HepG2 (cell line): Measurements from ENCODE around the gene HOXA9. TPM values are rescaled to one million over a fixed set of nuclear protein-coding genes. Genes with fewer than 3 reads are reported as not detected.

Experiments
- ATAD3A ChIP-seq: sonication (generic); formaldehyde crosslinking; IDR thresholded peaks from 2 replicates; pipeline ENCODE4 v1.4.0; 2020; ENCODE audit warnings: missing genetic modification reagents
- CBX1 ChIP-seq: IDR thresholded peaks from one replicate; pipeline ENCODE4 v1.6.1; 2016; ENCODE audit warnings: antibody characterized with exemption, low read depth
- EP300 ChIP-seq, 3 experiments: sonication (generic) in 1 of 3; formaldehyde crosslinking in 1 of 3; IDR thresholded peaks; 2 replicates each; pipeline versions ENCODE4 v1.5.1 to v1.6.1; 2011 to 2020; ENCODE audit warnings: low read depth in 2 of 3, low read length in 2 of 3, borderline replicate concordance in 1 of 3, improper control_type of control experiment in 1 of 3, mild to moderate bottlenecking in 1 of 3, missing genetic modification reagents in 1 of 3, moderate library complexity in 1 of 3
- FOXM1 ChIP-seq: sonication (generic); formaldehyde crosslinking; IDR thresholded peaks from 2 replicates; pipeline ENCODE4 v1.5.0; 2020; ENCODE audit warnings: missing genetic modification reagents
- GLI4 ChIP-seq: sonication (generic); formaldehyde crosslinking; IDR thresholded peaks from 2 replicates; pipeline ENCODE4 v1.5.1; 2020; ENCODE audit warnings: missing genetic modification reagents, mild to moderate bottlenecking, moderate library complexity, borderline replicate concordance
- HOXA3 ChIP-seq: sonication (generic); formaldehyde crosslinking; IDR thresholded peaks from 2 replicates; pipeline ENCODE4 v1.5.0; 2020; ENCODE audit warnings: missing genetic modification reagents
- HOXA5 ChIP-seq: sonication (generic); formaldehyde crosslinking; IDR thresholded peaks from 2 replicates; pipeline ENCODE4 v1.4.0; 2020; ENCODE audit warnings: missing genetic modification reagents
- MEIS2 ChIP-seq: sonication (generic); formaldehyde crosslinking; IDR thresholded peaks from 2 replicates; pipeline ENCODE4 v1.9.0; 2021; ENCODE audit warnings: mild to moderate bottlenecking, missing genetic modification reagents
- NAIF1 ChIP-seq: sonication (generic); formaldehyde crosslinking; IDR thresholded peaks from 2 replicates; pipeline ENCODE4 v1.5.0; 2020; ENCODE audit warnings: mild to moderate bottlenecking, missing genetic modification reagents, borderline replicate concordance
- PITX1 ChIP-seq: sonication (generic); formaldehyde crosslinking; IDR thresholded peaks from 2 replicates; pipeline ENCODE4 v1.5.1; 2020; ENCODE audit warnings: mild to moderate bottlenecking, missing genetic modification reagents
- SNAI1 ChIP-seq: sonication (generic); formaldehyde crosslinking; IDR thresholded peaks from 2 replicates; pipeline ENCODE4 v1.5.0; 2020; ENCODE audit warnings: mild to moderate bottlenecking, missing genetic modification reagents, borderline replicate concordance
- SP5 ChIP-seq: IDR thresholded peaks from 2 replicates; pipeline ENCODE4 v1.6.1; 2016; ENCODE audit warnings: low read depth, borderline replicate concordance
- TCF12 ChIP-seq, 2 experiments: fragments of 450-650 bp in 1 of 2; sonication (generic) in 1 of 2; formaldehyde crosslinking in 1 of 2; IDR thresholded peaks; 2 replicates each; pipeline versions ENCODE4 v1.6.1 to v1.8.0; 2017 to 2022; ENCODE audit warnings: antibody characterized with exemption in 1 of 2, mild to moderate bottlenecking in 1 of 2, missing genetic modification reagents in 1 of 2, moderate library complexity in 1 of 2
- XRCC5 ChIP-seq: fragments of 200-400 bp; formaldehyde crosslinking; optimal IDR thresholded peaks from 2 replicates; pipeline ENCODE3; 2017; ENCODE audit warnings: mild to moderate bottlenecking, low read length
- ZNF296 ChIP-seq: sonication (generic); formaldehyde crosslinking; conservative IDR thresholded peaks from 2 replicates; pipeline ENCODE4 v1.5.0; 2020; ENCODE audit warnings: mild to moderate bottlenecking, missing genetic modification reagents
- ZNF3 ChIP-seq: IDR thresholded peaks from 2 replicates; pipeline ENCODE4 v1.7.0; 2017; ENCODE audit warnings: inconsistent platforms
- ZNF660 ChIP-seq: sonication (generic); formaldehyde crosslinking; IDR thresholded peaks from 2 replicates; pipeline ENCODE4 v1.5.1; 2020; ENCODE audit warnings: mild to moderate bottlenecking, low read depth, missing genetic modification reagents, borderline replicate concordance
- ZNF670 ChIP-seq: sonication (generic); formaldehyde crosslinking; IDR thresholded peaks from 2 replicates; pipeline ENCODE4 v1.8.0; 2022; ENCODE audit warnings: mild to moderate bottlenecking, missing genetic modification reagents, borderline replicate concordance
- ZNF724P ChIP-seq: sonication (generic); formaldehyde crosslinking; IDR thresholded peaks from 2 replicates; pipeline ENCODE4 v1.8.0; 2022; ENCODE audit warnings: missing genetic modification reagents, borderline replicate concordance
- ZNF766 ChIP-seq: sonication (generic); formaldehyde crosslinking; IDR thresholded peaks from 2 replicates; pipeline ENCODE4 v1.5.0; 2020; ENCODE audit warnings: missing genetic modification reagents, borderline replicate concordance
- polyA plus RNA-seq, 8 experiments: library from polyadenylated mRNA; depleted of rRNA in 3 of 8; stranded (reverse) in 7 of 8; unstranded in 1 of 8; fragments of >200 nt; fragmentation: Illumina TruSeq in 4 of 8; extraction: Trizol in 4 of 8; gene quantifications; 2 replicates each; pipeline versions ENCODE4 v1.2.1 to v1.2.3, GENCODE V29; 2011 to 2016; ENCODE audit warnings: low read depth in 4 of 8, missing spikeins in 1 of 8, mixed read lengths in 1 of 8; ENCODE audit not compliant: insufficient read depth in 1 of 8
- total RNA-seq, 5 experiments: library from RNA; depleted of rRNA; stranded (reverse); fragments of >200 nt; fragmentation: Illumina TruSeq; extraction: Trizol; gene quantifications; 2 replicates each; pipeline ENCODE4 v1.2.3, GENCODE V29; 2016; ENCODE audit warnings: low read depth in 1 of 5
- TF ChIP-seq, protein P1 (sequence below): IDR thresholded peaks from 2 replicates; pipeline ENCODE4 v1.6.1; 2016; ENCODE audit warnings: low read depth, missing genetic modification reagents, missing compliant biosample characterization
- TF ChIP-seq, protein P2 (sequence below): fragments of 450-650 bp; IDR thresholded peaks from 2 replicates; pipeline ENCODE4 v1.6.1; 2017

The HOXA9 gene
- total and polyA plus RNA-seq, 2 of the 13 experiments (the other 11 are each of a cell fraction or from before 2014, with no cell fraction given) = not detected

DNA sequence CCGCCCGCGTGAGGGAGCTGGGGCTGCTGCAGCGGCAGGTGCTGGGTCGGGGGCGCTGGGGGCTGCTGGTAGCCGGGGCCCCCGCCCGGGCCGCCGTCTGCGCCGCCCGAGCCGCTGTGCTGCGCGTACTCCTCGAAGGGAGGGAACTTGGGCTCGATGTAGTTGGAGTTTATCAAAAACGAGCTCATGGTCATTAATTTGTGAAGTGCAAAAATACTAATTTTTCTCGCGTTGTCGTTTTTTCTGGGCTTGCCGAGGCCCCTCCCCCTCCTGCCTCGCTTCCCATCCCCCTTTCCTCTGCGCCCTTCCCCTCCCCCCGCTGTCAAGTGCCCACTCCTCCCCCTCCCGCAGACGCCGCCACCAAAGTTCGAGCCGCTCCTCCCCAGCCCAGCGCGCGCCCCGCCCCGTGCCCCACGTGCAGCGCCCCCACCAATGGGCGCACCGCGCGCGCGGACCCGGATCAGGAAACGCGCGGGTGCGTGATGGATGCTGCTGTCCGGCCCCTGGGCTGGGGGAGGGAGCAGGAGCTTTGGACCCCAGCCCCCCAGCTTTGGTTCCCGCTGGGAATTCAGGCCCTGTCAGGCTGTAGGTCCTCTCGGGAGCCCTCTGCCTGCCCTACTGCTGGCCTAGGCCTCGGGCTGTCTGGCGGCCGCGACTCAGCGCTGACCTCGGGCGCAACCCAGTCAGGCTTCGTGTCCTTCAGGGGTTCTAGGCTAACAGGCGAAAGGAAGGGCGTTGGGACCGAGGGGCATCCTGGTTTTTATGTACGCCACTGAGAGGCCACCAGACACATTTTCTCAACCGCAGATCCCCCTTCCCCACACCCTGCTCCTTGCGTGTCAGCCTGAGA is 34.6 kb downstream of the HOXA9 start, which contains the start of gene HOXA4 (continued):
- TF ChIP-seq, protein P1, sequence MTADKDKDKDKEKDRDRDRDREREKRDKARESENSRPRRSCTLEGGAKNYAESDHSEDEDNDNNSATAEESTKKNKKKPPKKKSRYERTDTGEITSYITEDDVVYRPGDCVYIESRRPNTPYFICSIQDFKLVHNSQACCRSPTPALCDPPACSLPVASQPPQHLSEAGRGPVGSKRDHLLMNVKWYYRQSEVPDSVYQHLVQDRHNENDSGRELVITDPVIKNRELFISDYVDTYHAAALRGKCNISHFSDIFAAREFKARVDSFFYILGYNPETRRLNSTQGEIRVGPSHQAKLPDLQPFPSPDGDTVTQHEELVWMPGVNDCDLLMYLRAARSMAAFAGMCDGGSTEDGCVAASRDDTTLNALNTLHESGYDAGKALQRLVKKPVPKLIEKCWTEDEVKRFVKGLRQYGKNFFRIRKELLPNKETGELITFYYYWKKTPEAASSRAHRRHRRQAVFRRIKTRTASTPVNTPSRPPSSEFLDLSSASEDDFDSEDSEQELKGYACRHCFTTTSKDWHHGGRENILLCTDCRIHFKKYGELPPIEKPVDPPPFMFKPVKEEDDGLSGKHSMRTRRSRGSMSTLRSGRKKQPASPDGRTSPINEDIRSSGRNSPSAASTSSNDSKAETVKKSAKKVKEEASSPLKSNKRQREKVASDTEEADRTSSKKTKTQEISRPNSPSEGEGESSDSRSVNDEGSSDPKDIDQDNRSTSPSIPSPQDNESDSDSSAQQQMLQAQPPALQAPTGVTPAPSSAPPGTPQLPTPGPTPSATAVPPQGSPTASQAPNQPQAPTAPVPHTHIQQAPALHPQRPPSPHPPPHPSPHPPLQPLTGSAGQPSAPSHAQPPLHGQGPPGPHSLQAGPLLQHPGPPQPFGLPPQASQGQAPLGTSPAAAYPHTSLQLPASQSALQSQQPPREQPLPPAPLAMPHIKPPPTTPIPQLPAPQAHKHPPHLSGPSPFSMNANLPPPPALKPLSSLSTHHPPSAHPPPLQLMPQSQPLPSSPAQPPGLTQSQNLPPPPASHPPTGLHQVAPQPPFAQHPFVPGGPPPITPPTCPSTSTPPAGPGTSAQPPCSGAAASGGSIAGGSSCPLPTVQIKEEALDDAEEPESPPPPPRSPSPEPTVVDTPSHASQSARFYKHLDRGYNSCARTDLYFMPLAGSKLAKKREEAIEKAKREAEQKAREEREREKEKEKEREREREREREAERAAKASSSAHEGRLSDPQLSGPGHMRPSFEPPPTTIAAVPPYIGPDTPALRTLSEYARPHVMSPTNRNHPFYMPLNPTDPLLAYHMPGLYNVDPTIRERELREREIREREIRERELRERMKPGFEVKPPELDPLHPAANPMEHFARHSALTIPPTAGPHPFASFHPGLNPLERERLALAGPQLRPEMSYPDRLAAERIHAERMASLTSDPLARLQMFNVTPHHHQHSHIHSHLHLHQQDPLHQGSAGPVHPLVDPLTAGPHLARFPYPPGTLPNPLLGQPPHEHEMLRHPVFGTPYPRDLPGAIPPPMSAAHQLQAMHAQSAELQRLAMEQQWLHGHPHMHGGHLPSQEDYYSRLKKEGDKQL (CRISPR knock-in tag) = no peak
- no peak for TF ChIP-seq MEIS2 (CRISPR knock-in tag)
- TF ChIP-seq NAIF1 (CRISPR knock-in tag) = no peak
- TF ChIP-seq ATAD3A (CRISPR knock-in tag) = no peak
- TF ChIP-seq GLI4 (CRISPR knock-in tag) = no peak
- no peak for TF ChIP-seq TCF12 (IDR thresholded peaks at IDR 0.05)
- 0 out of 2 replicates have a peak, but pooled peaks have one; percentile 19 for TF ChIP-seq TCF12 (CRISPR knock-in tag; IDR thresholded peaks at IDR 0.05)
- peak; percentile 74 for TF ChIP-seq SP5 (CRISPR knock-in tag)
- TF ChIP-seq, protein P2, sequence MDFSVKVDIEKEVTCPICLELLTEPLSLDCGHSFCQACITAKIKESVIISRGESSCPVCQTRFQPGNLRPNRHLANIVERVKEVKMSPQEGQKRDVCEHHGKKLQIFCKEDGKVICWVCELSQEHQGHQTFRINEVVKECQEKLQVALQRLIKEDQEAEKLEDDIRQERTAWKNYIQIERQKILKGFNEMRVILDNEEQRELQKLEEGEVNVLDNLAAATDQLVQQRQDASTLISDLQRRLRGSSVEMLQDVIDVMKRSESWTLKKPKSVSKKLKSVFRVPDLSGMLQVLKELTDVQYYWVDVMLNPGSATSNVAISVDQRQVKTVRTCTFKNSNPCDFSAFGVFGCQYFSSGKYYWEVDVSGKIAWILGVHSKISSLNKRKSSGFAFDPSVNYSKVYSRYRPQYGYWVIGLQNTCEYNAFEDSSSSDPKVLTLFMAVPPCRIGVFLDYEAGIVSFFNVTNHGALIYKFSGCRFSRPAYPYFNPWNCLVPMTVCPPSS = no peak
- no peak for TF ChIP-seq ZNF3 (CRISPR knock-in tag)
- TF ChIP-seq ZNF670 (CRISPR knock-in tag) = no peak
- TF ChIP-seq HOXA3 = peak; percentile 73
- no peak for TF ChIP-seq FOXM1 (CRISPR knock-in tag)
- 0 out of 2 replicates have a peak, but pooled peaks have one; percentile 24 for TF ChIP-seq ZNF296 (CRISPR knock-in tag)
- no peak; a peak in 1 of 4 replicates for TF ChIP-seq EP300 (IDR thresholded peaks at IDR 0.05; ENCODE audit: low read depth in 2 of 2, low read length in 2 of 2)
- no peak for TF ChIP-seq EP300 (CRISPR knock-in tag; IDR thresholded peaks at IDR 0.05; ENCODE audit: borderline replicate concordance)
- no peak for TF ChIP-seq ZNF660 (CRISPR knock-in tag)
- peak; percentile 63 for TF ChIP-seq CBX1
- no peak for TF ChIP-seq HOXA5 (CRISPR knock-in tag)
- no peak for TF ChIP-seq ZNF766 (CRISPR knock-in tag)
- TF ChIP-seq PITX1 (CRISPR knock-in tag) = no peak
- TF ChIP-seq ZNF724P (CRISPR knock-in tag) = no peak
- no peak for TF ChIP-seq SNAI1 (CRISPR knock-in tag)
- no peak for TF ChIP-seq XRCC5
